Measurements from ENCODE around the gene KLHL5. TPM values are rescaled to one million over a fixed set of nuclear protein-coding genes. Genes with fewer than 3 reads are reported as not detected.

KLHL5 gene, protein sequence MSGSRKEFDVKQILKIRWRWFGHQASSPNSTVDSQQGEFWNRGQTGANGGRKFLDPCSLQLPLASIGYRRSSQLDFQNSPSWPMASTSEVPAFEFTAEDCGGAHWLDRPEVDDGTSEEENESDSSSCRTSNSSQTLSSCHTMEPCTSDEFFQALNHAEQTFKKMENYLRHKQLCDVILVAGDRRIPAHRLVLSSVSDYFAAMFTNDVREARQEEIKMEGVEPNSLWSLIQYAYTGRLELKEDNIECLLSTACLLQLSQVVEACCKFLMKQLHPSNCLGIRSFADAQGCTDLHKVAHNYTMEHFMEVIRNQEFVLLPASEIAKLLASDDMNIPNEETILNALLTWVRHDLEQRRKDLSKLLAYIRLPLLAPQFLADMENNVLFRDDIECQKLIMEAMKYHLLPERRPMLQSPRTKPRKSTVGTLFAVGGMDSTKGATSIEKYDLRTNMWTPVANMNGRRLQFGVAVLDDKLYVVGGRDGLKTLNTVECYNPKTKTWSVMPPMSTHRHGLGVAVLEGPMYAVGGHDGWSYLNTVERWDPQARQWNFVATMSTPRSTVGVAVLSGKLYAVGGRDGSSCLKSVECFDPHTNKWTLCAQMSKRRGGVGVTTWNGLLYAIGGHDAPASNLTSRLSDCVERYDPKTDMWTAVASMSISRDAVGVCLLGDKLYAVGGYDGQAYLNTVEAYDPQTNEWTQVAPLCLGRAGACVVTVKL
- total RNA-seq = 40.0 and 52.6 TPM in 2 replicates

DNA sequence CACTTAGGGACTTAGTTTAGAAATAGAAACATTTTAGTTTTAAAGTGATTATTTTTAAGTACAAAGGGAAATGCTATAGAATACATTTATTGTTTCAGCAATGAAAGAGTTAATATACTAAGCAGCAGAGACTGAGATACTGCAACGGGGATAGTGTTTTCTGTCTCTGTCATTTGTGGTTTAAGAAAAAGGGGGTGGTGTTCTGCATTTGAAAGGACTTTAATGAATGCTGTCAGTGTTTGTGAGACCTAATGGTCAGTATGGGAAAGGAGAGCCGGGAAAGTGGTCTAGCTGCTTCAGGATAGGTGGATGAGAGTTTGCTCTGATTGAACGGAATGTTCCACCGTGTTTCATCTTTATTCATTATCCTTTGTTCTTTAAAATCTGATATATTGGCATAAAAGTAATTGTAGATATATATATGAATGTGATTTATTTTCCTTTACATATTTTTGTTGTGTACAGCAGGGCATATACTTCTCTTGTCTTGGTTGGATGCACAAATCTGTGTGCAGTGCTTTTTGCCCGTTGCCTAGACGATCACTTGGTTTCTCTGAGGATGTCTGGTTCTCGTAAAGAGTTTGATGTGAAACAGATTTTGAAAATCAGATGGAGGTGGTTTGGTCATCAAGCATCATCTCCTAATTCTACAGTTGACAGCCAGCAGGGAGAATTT, at the start of gene KLHL5:
Gene KLHL5 (plus strand): TSS at position 139 of the 676 bp plus-strand sequence. CDS start 421 bp downstream, at position 560.

DNA sequence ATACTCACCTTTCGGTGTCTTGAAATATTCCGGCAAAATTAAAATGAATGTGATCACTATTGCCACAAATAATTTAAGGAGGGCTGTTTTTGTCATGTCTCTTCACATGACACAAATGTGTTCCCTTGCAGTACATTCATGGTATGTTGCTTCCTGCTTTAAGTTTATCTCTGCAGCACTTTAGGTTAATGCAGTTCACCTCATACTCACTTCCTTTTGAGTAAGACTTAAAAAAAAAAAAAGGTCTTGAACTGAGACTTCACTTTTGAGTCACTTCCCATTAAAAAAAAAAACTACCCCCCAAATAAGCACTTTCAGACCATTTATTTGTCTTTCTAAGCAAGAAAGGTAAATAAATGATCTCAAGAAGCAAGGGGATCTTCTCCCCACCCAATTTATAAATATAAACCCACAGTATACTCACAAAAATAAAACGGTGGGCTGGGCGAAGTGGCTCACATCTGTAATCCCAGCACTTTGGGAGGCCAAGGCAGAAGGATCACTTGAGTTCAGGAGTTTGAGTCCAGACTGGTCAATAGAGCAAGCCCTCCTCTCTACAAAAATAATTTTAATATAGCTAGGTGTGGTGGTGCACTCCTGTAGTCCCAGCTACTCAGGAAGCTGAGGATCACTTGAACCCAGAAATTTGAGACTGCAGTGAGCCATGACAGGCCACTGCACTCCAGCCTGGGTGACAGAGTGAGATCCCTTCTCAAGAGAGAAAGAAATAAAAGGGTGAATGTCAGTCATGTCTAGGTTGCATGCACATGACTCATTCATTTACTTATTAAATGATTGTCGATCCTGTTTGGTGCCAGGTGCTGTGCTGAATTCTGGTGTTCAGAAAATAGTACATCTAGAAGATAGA, 29.6 kb upstream of the KLHL5 start, which contains the start of gene TMEM156:
Gene TMEM156 (minus strand): TSS at position 192 of the 868 bp plus-strand sequence. CDS start 96 bp downstream, at position 96.

Other genes with a start within 250 kb of the KLHL5 start
- 1.9 and 2.0 TPM in 2 replicates for gene TLR6, start 205.4 kb upstream of the KLHL5 start, total RNA-seq
- 71.3 and 76.6 TPM in 2 replicates for gene FAM114A1, start 194.4 kb upstream of the KLHL5 start, total RNA-seq
- 5.6 and 6.5 TPM in 2 replicates for gene TMEM156, start 29.8 kb upstream of the KLHL5 start, total RNA-seq
- gene WDR19, start 120.3 kb downstream of the KLHL5 start, total RNA-seq = 8.0 and 10.4 TPM in 2 replicates